KBM-7 (cell line): ENCODE results near the gene RTN3.
"Not testable (repeated sequence)": the region's sequence is repeated elsewhere in the genome, so short reads cannot be mapped to it uniquely, and the experiment has no call there.

Experiments used
- DNase-seq: peaks from one replicate; pipeline ENCODE4 v3.0.0-alpha.2; 2015
- in situ Hi-C: fragments of 300-500 bp; cut with MboI; formaldehyde crosslinking; loops from 2 replicates; pipeline ENCODE4 v1.14.3; 2020; ENCODE audit warnings: low sequenced_read_pairs, low pct_unique_long_range_greater_than_20kb, mixed read lengths

RTN3 gene

DNA sequence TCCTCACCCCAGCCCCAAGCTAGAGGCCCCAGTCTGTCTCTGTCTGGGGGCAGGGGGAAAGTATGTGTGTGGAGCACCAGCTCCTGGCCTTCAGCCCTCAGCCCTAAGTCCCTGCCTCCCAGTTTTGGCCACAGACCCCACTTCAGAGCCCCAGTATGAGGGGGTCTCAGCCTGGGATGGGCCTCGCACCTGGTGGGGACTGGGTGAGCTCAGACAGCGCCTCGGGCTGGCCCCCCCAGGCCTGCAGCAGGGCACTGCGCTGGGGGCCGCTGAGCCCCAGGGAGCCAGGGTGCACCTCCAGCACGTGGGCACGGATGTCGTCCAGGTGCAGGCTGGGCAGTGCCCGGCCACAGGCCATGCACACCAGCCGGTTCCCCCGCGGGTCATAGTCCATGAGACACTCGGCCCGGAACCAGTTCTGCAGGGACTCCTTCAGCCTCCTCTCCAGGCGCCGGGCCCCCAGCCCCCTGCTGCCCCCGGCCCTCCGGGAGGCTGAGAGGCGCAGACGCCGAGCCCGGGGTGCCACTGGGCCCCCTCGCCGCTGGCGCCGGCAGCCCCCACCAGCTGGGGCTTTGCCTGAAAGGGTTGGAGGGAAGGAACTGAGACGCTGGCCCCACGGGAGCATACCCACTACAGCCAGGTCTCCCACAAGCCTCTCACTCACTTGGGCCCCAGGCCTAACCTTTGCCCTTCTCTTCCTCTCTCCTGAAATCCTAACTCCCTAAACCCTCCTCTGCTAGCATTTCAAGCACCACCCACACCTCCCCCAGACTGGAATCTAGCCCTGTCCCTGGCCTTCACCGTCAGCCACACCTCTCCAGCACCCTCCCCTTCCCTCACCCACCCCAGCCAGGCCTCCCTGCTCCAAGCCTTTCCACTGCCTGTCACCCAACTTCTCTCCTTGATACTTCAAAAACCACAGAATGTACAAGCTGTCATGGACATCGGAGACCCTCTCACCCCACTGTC, 83.7 kb downstream of the RTN3 start:
- DNase-seq = no peak
- in situ Hi-C loops = no loop called here

DNA sequence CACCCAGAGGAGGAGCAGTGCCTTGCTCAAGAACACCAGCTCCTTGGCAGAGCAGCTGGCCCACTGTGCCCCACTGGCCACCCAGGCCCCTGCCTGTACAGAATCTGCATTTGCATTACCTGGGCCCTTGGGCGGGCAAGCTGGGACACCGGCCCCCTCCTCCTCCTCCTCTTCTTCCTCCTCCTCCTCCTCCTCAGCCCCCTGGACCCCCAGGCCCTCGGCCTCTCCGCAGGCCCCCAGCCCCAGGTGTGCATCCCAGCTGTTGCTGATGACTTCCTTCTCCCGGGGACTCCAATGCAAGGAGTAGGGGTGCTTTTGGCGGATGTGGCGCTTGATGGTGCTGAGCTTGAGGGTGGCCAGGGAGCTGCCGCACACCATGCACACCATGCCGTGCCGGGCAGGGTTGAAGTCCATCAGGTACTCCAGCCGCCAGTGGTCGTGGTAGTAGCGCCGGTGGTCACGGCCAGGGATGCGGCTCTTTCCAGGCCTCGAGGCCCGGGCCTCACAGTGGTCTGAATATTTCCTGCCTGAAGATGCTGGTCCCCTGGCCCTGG, 84.5 kb downstream of the RTN3 start:
- in situ Hi-C loops = no loop called here

DNA sequence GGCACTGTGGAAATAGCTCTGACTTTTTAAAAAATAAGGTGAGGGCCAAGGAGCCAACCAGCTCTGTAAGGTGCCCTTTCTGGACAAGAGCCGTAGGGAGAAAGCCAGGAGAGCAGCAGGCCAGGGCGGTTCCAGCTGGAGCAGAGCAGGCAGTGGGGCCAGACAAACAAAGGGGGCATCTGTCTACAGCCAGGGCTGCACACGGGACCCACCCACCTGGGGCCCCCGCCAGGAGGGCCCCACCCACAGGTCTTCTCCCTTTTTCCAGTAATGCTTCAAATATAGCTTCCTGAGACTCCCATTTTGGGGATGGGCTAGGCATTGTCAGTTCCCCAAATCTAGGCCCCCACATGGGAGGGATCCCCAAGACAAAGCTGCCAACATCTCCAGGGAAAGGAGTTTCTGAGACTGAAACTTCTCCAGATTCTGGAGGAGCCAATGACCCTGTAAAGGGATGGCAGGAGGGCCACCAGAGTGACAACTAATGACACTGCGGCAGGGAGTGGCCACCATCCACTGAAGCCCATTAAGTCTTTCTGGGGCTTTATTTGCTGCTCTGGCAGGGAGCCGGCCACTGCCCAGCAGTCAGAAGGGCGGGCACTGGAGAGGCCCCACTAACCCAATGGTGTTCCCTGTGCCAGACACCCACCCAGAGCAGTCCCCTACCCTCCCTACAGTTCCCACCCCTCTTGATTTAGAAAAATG, 85.4 kb downstream of the RTN3 start:
- in situ Hi-C loops = no loop called here

More for the DNA sequence above, 84.5 kb downstream of the RTN3 start:
- no peak for DNase-seq

DNA sequence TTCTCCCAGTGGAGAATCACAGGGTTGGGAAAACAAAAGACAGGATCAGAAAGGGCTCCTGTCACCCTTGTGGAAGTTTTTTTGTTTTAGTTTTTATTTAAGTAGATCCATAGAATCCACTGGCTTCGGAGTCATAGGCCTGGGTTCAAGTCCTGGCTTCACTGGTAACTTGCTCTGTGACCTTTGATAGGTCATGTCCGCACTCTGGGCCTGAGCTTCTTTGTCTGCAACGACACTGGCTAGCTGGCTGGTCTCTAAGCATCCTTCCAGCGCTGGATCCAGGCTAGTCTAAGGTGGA, 85.9 kb downstream of the RTN3 start:
- DNase-seq = no peak
- in situ Hi-C loops = no loop called here

More for the DNA sequence above, 85.4 kb downstream of the RTN3 start:
- DNase-seq = no peak

DNA sequence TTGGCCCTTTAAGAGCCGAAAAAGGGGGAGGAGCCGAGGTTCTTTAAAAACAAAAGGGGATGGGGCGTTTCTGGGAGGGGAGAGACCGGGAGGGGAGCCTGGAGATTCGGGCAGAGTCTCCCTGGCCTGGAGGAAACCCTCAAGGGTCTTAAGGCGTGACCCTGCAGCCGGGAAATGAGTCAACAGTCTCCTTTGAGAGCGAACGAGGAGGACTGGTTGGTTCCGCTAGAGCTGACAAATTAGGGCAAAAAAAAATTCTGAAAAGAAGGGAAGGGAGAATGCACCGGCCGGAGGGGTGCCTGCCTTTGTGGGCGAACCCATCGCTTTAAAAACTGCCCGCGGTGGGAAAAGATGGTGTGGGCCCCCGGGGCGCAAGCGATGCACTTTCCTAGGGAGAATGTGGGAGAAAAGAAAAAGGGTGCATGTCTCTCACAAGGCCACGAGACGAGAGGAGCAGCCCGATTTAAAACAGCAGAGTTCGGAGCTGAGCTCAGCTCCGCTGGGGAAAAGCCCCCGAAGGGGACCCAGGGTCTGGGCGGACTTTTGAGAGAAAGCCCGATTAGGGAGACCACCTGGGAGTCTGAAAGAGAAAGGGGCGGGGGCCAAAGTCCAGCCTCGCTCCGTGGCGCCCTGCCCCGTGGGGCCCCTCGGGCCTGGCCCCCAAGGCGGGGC, 86.4 kb downstream of the RTN3 start:
- in situ Hi-C loops = no loop called here
- DNase-seq = peak; percentile 72

DNA sequence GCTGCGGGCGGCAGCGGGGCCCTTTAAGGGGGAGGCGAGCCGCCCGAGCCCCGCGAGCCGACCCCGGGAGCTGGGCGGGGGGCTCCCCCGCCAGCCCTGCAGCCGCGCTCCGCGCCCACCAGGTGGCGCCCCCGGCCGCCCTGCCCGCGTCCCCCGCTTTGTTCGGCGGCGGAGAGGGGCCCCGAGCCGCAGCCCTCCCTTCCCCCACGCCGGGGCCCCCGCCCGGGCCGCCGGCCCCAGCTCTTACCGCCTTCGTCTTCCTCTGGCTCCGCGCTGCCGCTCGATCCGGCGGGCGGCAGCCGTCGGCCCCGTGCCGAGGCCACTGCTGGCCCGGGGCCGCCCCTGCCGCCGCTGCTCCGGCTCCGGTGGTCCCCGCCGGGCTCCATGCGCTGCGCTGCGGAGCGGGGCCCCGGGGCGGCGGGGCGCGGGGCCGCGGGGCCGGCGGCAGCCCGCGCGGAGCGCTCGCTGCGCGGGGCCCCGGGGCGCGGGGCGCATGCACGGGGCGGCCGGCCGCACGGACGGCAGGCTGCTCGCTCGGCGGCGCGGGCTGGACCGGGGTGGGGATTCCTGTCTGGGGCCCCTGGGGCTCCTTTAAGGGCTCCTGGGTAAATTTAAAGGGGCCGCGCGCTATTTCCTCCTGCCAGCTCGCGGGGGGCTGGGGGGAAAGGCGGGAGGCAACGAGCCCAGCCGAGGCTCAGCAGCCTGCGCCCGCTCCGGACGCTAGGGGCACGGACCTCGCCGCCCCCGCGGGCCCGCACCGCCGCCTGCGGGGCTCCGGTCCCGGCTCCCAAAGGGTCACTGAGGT, 87.1 kb downstream of the RTN3 start, which contains the start of gene ZFTA:
ZFTA (minus strand) TSS at position 539 of the 805 bp plus-strand sequence; CDS start at position 386, 153 bp downstream.
- DNase-seq = peak; percentile 63
- in situ Hi-C loops = no loop called here

DNA sequence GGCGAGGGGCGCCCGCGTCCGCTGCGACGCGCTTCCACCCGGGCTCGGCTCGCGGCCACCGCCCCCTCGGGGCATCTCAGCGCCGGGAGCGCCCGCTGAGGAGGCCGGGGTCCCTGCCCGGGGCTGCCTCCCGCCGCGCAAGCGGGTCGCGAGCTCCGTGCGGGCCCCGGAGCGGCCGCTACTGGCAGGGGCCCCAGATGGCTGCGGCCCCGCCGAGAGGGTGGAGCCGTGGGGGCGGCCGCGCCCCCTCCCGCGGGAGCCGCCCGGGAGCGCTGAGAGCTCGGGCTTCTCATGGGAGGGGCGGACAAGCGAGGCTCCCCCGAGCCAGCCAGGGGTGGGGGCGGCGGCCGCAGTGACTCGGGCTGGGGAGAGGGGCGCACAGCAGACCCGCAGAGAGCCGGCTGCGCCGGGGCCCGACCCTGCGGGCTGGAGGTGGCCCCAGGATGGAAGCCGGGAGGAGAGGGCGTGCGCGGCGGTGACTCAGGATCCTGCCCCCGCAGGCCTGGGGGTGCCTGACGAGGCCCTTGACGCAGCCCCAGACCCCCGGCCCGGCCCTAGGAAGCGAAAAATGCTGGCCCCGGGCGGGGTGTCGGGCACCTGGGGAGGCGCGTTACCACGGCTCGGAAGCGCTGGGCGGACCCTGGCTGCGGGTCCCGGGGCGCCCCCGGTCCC, 87.9 kb downstream of the RTN3 start:
- DNase-seq = no peak
- in situ Hi-C loops = no loop called here

DNA sequence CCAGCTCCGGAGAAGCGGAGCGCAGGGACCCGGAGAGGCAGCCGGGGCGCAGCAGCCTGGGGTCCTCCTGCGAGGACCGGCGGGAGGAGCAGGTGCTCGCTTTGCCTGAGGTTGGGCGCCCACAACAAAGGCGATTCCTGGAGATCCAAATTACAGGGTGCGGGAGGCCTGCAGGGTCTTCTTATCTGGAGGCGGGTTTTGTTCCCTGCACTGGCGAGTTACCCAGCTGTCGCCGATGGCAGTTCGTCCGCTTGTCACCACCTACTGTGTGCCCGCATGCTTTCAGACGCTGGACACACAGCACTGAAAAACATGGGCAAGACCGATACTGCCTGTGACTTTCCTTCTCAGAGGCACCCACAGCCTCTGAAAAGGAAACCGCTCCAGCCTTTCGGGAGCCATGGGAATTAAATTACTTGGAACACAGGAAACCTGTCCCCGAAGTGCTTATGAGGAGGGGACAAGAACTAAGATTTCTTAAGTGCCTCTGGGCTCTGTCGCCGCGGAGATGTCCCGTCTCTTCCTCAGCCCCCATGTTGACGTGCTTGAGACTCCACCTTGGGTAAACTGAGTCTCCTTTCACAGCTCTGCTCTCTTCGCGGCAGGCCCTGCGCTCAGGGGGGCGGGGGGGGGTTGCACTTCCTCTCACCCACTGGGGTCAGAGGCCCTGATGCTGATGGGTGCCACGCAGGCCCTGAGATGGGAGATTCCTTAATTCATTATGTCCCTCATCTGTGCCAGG, 88.6 kb downstream of the RTN3 start:
- in situ Hi-C loops = no loop called here
- no peak for DNase-seq

DNA sequence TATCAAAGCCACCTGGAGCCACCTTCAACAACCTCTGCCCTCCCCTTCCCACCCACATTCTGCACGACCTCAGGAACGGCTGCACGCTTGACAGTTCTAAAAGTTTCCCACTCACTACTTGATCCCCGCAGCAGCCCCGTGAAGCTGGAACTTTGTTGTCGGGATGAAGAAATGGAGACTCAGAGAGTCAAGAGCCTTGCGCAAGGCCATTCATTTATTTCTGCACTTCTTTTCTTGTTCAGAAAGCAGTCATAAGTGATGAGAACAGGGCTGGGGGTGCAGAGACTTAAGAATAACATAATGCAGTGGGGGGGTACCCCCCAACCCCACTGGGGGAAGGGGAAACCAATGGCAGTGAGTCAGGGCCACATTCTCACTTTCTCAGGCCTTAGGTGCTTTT, 89.5 kb downstream of the RTN3 start:
- in situ Hi-C loops = no loop called here
- DNase-seq = no peak

DNA sequence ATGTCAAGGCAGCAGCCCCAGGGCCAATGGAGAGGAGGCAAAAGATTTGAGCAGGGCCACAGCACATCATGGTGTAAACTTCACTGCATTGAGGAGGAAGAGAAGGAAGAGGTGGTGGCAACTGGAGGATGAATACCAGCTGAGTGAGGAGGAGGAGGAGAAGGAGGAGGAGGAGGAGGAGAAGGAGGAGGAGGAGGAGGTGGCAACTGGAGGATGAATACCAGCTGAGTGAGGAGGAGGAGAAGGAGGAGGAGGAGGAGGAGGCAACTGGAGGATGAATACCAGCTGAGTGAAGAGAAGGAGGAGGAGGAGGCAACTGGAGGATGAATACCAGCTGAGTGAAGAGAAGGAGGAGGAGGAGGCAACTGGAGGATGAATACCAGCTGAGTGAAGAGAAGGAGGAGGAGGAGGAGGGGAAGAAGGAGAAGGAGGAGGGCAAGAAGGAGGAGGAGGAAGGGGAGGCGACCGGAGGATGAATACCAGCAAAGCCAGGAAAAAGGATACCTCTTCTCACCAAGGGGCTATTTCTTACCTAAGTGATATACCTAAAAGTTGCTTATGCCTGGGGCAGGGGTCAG, 90.5 kb downstream of the RTN3 start:
- in situ Hi-C loops, DNase-seq: not testable (repeated sequence)

DNA sequence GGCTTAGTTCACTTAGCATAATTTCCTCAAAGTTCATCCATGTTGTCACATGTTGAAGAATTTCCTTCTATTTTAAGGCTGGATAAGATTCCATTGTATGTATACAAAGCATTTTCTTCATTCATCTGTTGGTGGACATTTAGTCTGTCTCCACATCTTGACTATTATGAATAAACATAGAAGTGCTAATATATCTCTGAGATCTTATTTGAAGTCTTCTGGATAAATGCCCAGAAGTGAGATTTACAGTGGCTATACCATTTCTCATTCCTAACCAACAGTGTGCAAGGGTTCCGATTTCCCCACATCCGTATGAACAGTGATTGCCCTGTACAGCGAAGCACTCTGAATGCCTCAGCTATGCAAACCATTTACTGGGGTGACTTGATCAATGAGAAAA, 93.9 kb downstream of the RTN3 start:
- in situ Hi-C loops = no loop called here
- DNase-seq = no peak

DNA sequence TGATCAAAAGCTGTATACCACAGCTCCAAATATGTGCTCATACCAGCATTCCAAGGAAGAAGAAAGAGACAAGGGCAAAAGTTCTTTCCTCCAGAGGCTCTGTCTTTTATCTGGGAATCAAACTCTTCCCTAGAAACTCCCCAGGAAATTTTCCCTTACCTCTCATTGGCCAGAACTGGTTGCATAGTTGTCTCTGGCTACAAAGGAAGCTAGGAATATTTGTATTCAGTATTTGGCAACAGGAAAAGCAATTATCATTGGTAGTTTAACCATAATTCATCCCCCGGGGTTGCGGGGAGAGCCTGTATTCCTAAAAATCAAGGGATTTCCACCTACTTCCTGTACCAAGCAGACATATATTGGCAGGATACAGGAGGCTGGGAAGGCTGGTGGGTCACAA, 97.7 kb downstream of the RTN3 start:
- DNase-seq = no peak
- in situ Hi-C loops = no loop called here

DNA sequence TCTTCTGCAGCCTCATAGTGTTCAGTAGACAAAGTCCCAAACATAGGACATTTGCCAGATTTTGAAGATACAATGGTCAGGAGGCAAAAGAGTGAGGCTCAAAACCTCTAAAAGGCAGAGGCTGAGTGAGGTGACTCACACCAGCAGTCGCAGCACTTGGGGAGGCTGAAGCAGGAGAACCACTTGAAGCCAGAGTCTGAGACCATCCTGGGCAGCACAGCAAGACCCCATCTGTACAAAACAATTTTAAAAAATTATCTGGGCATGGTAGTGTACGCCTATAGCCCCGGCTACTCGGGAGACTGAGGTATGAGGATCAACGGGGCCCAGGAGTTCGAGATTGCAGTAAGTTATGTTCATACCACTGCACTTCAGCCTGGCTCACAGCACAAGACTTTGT, 101.4 kb downstream of the RTN3 start:
- DNase-seq = no peak
- in situ Hi-C loops = no loop called here

DNA sequence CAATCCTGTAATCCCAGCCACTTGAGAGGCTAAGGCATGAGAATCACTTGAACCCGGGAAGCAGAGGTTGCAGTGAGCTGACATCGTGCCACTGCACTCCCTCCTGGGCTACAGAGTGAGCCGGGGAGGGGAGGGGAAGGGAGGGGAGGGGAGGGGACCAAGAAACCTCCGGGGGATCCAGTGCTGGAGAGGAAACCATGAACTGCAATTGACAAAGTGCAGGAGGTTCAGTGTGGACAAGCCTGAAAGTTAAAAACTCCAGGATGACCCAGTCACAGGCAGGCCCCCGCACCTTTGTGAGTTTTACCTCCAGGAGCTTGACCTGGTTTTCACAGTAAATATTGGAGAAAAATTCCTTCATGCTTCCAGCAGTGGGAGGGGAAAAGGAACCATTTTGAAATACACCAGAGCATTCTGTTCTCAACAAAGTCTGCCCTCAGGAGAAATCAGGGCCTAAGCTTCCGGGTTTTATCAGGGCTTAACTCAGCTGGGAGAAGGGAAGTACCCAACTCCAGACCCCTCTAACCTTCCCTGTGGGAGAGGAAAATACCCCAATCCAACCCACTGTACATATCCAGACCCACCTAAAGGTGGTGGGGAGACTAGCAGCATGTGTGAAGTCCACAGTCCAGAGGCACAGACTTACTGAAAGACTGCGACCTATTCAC, 102.8 kb downstream of the RTN3 start:
- in situ Hi-C loops = no loop called here

DNA sequence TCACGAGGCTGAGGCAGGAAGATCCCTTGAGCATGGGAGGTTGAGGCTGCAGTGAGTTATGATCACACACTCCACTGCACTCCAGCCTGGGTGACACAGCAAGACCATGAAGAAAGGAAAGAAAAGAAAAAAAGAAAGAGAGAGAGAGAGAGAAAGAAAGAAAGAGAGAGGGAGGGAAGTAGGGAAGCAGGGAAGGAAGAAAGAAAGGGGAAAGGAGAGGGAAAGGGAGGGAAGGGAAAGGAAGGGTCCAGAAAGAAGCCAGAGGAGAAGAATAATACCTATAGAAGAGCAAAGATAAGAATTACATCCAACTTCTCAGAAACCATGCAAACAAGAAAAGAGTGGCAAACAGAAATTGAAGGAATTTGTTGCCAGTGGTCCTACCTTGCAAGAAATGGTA, 104.5 kb downstream of the RTN3 start:
- no peak for DNase-seq
- in situ Hi-C loops = no loop called here

More for the DNA sequence above, 102.8 kb downstream of the RTN3 start:
- DNase-seq = no peak

DNA sequence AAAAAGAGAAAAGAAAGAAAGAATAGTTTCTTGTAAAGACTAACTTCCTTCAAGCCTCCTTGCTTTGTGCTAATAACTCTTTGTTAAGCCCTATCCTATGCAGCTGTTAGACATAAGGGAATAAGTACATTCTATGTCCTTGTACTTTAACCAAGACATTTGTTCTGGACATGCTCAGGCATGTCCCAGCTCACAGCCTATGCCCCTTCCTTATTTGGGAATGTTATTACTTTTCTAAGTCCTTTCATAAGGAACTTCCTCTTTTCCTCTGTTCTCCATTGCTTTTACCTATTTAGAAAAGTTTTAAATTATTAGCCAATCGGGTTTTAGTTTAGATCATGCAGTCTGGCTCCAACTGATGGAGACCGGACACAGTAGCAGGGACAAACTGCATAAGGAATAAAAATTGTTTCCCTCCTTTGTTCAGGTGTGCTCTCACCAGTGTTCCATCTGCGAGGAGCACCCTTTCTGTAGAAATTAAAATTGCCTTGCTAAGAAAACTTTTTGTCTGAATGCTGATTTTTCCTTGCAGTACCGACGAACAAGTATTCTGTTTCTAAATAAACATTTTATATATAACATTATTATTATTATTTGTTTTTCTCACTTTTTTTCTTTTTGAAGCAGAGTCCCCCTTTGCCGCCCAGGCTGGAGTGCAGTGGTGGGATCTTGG, 110.3 kb downstream of the RTN3 start:
- peak; percentile 65 for DNase-seq
- in situ Hi-C loops = no loop called here
